Heart right ventricle (tissue), 16 donors: ENCODE data around the gene TAS2R39. TPM values are rescaled to one million over a fixed set of nuclear protein-coding genes. Genes with fewer than 3 reads are reported as not detected.
A peak's percentile ranks its signal among the peaks of the same experiment; 100 is the strongest.
"Not testable (repeated sequence)": the region's sequence is repeated elsewhere in the genome, so short reads cannot be mapped to it uniquely, and the experiment has no call there.

ENCODE experiments used
- ATAC-seq, 8 donors: fragments of 200-7000 bp; cut with Tn5 transposase; one replicate each; pipeline ENCODE4 v1.9.1; 2020; ENCODE audit warnings: mild to moderate bottlenecking in 8 of 8, moderate library complexity in 8 of 8, moderate number of reproducible peaks in 1 of 8
- DNase-seq, 2 donors: peaks; one replicate each; pipeline ENCODE4 v3.0.0-alpha.2; 2020
- H3K27ac ChIP-seq, 10 donors: fragments of 200-600 bp; sonication (generic) in 2 of 10; one replicate each; pipeline versions ENCODE4 v1.5.0 to v1.8.0; 2020 to 2022; ENCODE audit warnings: mild to moderate bottlenecking in 3 of 10
- H3K27me3 ChIP-seq, 7 donors: fragments of 200-600 bp; one replicate each; pipeline ENCODE4 v1.8.0; 2021 to 2022; ENCODE audit warnings: mild to moderate bottlenecking in 2 of 7
- H3K36me3 ChIP-seq, 9 donors: fragments of 200-600 bp; sonication (generic) in 1 of 9; one replicate each; pipeline versions ENCODE4 v1.5.0 to v1.8.0; 2020 to 2022; ENCODE audit warnings: mild to moderate bottlenecking in 2 of 9
- H3K4me1 ChIP-seq, 9 donors: fragments of 200-600 bp; sonication (generic) in 1 of 9; one replicate each; pipeline versions ENCODE4 v1.5.0 to v1.8.0; 2020 to 2022; ENCODE audit warnings: mild to moderate bottlenecking in 4 of 9
- H3K4me3 ChIP-seq, 10 donors: fragments of 200-600 bp; sonication (generic) in 2 of 10; one replicate each; pipeline versions ENCODE4 v1.5.0 to v1.8.0; 2020 to 2022; ENCODE audit warnings: mild to moderate bottlenecking in 7 of 10, moderate library complexity in 2 of 10
- H3K9me3 ChIP-seq, 11 donors: fragments of 200-600 bp in 10 of 11; sonication (generic) in 2 of 11; one replicate each; pipeline versions ENCODE4 v1.5.0 to v1.8.0; 2013 to 2022; ENCODE audit warnings: mild to moderate bottlenecking in 2 of 11, control low read depth in 1 of 11, moderate library complexity in 1 of 11
- WGBS, 2 donors: extraction: QIAGEN DNeasy Blood & Tissue Kit; methylation state at CpG; one replicate each; pipeline ENCODE4 v1.1.7; 2013; ENCODE audit warnings: inconsistent platforms in 1 of 2; 5-methylcytosine and 5-hydroxymethylcytosine counted together
- intact Hi-C, 10 donors: fragments of 100-400 bp; cut with DNase I; formaldehyde crosslinking; loops; one replicate each; pipeline versions ENCODE4 v1.11.1 to v1.14.2; 2022
- long read RNA-seq, 3 donors: library from polyadenylated mRNA; unstranded; transcript quantifications; one replicate each; pipeline ENCODE4 v2.0.0, GENCODE V29; 2020 to 2021
- polyA plus RNA-seq, 2 donors: library from polyadenylated mRNA; stranded (reverse); fragments of 200-250 nt; gene quantifications; one replicate each; pipeline ENCODE4 v1.2.3, GENCODE V29; 2013
- total RNA-seq, 10 donors: library from RNA; stranded (reverse); fragmentation: NEBNext Ultra II Directional in 3 of 10; extraction: Animal tissue kit (Norgen Biotek cat#: 25700) in 3 of 10; gene quantifications; one replicate each; pipeline versions ENCODE4 v1.2.1 to v1.2.4, GENCODE V29; 2021 to 2023
- TF ChIP-seq, protein P1 (sequence below), 9 donors: fragments of 200-600 bp; sonication (generic) in 2 of 9; IDR thresholded peaks; one replicate each; pipeline versions ENCODE4 v1.5.0 to v1.8.0; 2021 to 2022; ENCODE audit warnings: antibody characterized with exemption in 9 of 9, mild to moderate bottlenecking in 5 of 9, moderate library complexity in 1 of 9
- donor health status: Arrhythmogenic right ventricular cardiomyopathy.
- donor health status: ischemic (EF 13 %, LVEDD 7.1; RV severe dilation, severe dysfunction).
- donor health status: healthy with polysubstance abuse.
- donor health status: DM: no; HTN: yes; CAD: no.
- donor health status: DM: no; HTN: no; CAD: no.
- donor health status: ischemic (EF 25% LVEDD 6.9; RV normal size, moderate dysfunction).
- donor health status: ischemic (EF 25% LVEDD 5.7; RV mildly dilated, moderate dysfunction).
- donor health status: healthy.
- donor health status: DM: yes; HTN: yes; CAD: no.
- donor health status: Ischemic cardiomyopathy.
- donor health status: ischemic (EF 35%, LVEDD 5.7; RV mildly dilated, moderate dysfunction).
- donor health status: nonischemic (EF 11% LVEDD 7.7; RV severe dilation, severe dysfunction).
- donor health status: DM: yes; HTN: yes; CAD: no.
- donor health status: PGD.
- donor health status: ischemic (EF 29% LVEDD 5.4; RV normal size, mild dysfunction).
- donor health status: nonischemic (EF 23%, LVEDD 6.1; RV moderate dilation, normal function).

The TAS2R39 gene
- total RNA-seq (not detected), polyA plus RNA-seq (not detected)
- long read RNA-seq, donor 1: 0 reads
- long read RNA-seq, donor 2: 0 reads
- long read RNA-seq, donor 3: 0 reads

DNA sequence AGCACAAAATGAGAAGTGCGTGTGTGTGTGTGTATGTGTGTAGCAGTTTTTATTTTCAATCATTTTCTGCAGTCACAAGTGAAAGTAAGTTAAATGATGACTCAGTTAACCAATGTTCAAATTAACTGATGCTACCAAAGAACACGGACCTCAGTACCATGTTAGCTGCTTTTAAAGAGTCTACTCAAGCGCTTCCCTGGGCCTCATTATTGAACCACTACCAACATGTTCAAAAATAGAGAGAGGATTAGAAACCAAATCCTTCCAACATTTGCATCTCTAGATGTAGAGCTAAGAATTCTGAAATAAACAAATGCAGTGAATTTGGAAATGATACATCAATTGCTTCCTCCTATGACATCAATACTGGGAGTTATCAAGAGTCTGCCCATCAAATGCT is at the start of gene TAS2R39:
Gene TAS2R39, plus strand, starts transcription at position 396 of the 400 bp plus-strand sequence. Its CDS starts 0 bp downstream, at position 396.
- Histone ChIP-seq H3K36me3 (no peaks in the 10 kb centered on the region), H3K27me3 (no peaks in the 10 kb centered on the region), H3K27ac (no peak within 1 kb of the TSS), H3K4me1 (no peaks in the 10 kb centered on the region), H3K4me3 (no peak within 1 kb of the TSS), H3K9me3 (peaks cover 0 to 29% (median 11%) of the 10 kb centered on the region in 11 donors)
- WGBS, 2 donors: 80 to 82% methylated on average over 3 of the region's 3 CpGs
- TF ChIP-seq, protein P1, sequence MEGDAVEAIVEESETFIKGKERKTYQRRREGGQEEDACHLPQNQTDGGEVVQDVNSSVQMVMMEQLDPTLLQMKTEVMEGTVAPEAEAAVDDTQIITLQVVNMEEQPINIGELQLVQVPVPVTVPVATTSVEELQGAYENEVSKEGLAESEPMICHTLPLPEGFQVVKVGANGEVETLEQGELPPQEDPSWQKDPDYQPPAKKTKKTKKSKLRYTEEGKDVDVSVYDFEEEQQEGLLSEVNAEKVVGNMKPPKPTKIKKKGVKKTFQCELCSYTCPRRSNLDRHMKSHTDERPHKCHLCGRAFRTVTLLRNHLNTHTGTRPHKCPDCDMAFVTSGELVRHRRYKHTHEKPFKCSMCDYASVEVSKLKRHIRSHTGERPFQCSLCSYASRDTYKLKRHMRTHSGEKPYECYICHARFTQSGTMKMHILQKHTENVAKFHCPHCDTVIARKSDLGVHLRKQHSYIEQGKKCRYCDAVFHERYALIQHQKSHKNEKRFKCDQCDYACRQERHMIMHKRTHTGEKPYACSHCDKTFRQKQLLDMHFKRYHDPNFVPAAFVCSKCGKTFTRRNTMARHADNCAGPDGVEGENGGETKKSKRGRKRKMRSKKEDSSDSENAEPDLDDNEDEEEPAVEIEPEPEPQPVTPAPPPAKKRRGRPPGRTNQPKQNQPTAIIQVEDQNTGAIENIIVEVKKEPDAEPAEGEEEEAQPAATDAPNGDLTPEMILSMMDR (IDR thresholded peaks at IDR 0.05): no peak
- DNase-seq: no peak
- no peak for ATAC-seq
- intact Hi-C loops: no loop called here

DNA sequence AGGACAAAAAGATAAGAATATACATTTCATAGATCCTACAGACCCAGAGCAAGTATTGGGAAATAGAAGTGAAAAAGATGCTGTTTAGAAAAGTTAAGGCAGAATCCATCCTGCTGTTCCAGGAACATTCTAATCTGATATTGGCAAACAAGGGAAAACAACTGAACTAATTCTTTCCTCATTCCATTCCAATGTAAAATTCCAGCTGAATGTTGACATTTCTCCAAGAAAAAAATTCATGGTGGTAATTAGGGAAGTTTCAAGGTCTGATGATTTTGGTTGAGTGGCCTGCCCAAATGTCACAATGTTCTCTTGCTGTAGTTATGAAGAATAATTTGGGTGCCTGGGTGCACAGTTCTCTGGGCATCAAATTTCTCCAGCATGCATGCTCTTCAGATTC is 36.1 kb upstream of the TAS2R39 start:
- DNase-seq: no peak
- H3K36me3 ChIP-seq: no peaks in the 10 kb centered on the region
- peaks cover 0 to 12% (median 0%) of the 10 kb centered on the region in 11 donors for H3K9me3 ChIP-seq
- H3K27me3 ChIP-seq: no peaks in the 10 kb centered on the region
- TF ChIP-seq, protein P1 (IDR thresholded peaks at IDR 0.05): no peak
- peak in 1 of 8 donors; percentile 35 for ATAC-seq
- H3K4me1 ChIP-seq: no peaks in the 10 kb centered on the region
- no peak overlapping the region for H3K4me3 ChIP-seq
- no peak overlapping the region for H3K27ac ChIP-seq
- intact Hi-C loops: no loop called here

DNA sequence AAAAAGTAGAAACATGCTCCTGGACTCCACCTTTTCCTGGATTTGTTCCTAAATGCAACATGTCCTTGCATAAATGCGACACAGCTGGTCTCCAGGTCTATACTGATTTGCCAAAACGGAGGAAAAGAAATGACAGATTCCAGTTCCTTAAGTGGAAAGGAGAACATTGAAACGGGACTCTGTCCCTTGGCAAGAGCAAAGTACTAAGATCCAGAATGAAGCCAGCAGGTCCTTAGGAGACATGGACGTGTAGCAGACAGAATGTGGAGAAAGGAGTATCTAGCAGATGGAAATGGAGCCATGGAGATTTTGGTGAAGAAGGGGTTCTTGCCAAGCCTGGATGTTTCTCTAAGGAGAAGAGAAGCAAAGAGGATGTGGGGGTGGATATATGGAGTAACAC is 35.2 kb upstream of the TAS2R39 start:
- TF ChIP-seq, protein P1 (IDR thresholded peaks at IDR 0.05): no peak
- DNase-seq: no peak
- H3K4me1 ChIP-seq: no peaks in the 10 kb centered on the region
- H3K27me3 ChIP-seq: no peaks in the 10 kb centered on the region
- WGBS, 2 donors: 60 to 71% methylated on average over 4 of the region's 4 CpGs
- ATAC-seq: peak in 2 of 8 donors; percentile 41 to 42
- H3K4me3 ChIP-seq: no peak overlapping the region
- intact Hi-C loops: no loop called here
- H3K9me3 ChIP-seq: peaks cover 0 to 12% (median 0%) of the 10 kb centered on the region in 11 donors
- no peak overlapping the region for H3K27ac ChIP-seq
- H3K36me3 ChIP-seq: no peaks in the 10 kb centered on the region

DNA sequence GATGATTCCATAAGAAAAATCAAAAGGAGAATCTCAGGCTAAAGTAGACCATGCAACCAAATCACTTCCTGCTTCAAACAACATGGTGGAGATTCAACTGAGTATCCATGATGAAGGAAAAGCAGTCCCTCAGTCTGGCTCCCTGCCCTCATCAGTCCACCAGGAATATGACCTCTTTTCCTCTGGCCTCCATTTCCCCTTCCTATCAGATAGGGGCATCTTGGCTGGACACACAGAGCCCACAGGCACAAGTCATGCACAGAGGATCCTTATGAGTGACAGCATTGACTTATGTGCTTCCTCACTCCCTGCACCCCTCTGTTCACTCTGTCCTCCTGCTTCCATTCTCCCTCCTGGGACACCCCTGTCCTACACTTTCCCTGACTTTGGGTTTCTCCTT is 34.6 kb upstream of the TAS2R39 start:
- intact Hi-C loops: no loop called here
- Histone ChIP-seq H3K27me3 (no peaks in the 10 kb centered on the region), H3K36me3 (no peaks in the 10 kb centered on the region), H3K27ac (no peak overlapping the region), H3K4me3 (no peak overlapping the region), H3K4me1 (no peaks in the 10 kb centered on the region), H3K9me3 (peaks cover 0 to 12% (median 0%) of the 10 kb centered on the region in 11 donors)
- ATAC-seq (no peak), DNase-seq (no peak)
- TF ChIP-seq, protein P1 (IDR thresholded peaks at IDR 0.05): no peak

DNA sequence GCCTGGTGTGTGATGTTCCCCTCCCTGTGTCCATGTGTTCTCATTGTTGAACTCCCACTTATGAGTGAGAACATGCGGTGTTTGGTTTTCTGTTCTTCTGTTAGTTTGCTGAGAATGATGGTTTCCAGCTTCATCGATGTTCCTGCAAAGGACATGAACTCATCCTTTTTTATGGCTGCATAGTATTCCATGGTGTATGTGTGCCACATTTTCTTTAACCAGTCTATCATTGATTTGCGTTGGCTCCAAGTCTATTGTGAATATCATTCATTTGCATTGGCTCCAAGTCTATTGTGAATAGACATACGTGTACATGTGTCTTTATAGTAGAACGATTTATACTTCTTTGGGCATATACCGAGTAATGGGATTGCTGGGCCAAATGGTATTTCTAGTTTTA is 32.5 kb upstream of the TAS2R39 start:
- H3K27me3 ChIP-seq, H3K27ac ChIP-seq, DNase-seq, H3K36me3 ChIP-seq, H3K4me3 ChIP-seq, H3K4me1 ChIP-seq, intact Hi-C loops, ATAC-seq: not testable (repeated sequence)
- WGBS, 2 donors: 94 to 97% methylated on average over 6 of the region's 6 CpGs
- peaks cover 0 to 12% (median 0%) of the 10 kb centered on the region in 11 donors for H3K9me3 ChIP-seq

DNA sequence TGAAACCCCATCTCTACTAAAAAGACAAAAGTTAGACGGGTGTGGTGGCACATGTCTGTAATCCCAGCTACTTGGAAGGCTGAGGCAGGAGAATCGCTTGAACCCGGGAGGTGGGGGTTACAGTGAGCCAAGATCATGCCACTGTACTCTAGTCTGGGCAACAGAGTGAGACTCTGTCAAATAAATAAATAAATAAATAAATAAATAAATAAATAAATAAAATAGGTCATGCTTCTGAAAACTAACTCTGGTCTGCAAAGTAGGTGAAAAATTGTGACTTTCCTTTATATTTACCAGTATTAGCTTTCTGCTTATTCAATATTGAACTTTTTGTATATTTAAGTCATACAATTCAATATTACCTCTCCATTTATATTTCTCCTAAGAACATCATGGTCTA is 24.6 kb upstream of the TAS2R39 start:
- intact Hi-C loops, DNase-seq, ATAC-seq, H3K4me3 ChIP-seq, H3K36me3 ChIP-seq, H3K27ac ChIP-seq, H3K4me1 ChIP-seq, H3K27me3 ChIP-seq: not testable (repeated sequence)
- whole genome bisulfite sequencing, 2 donors: 88 to 93% methylated on average over 3 of the region's 3 CpGs
- H3K9me3 ChIP-seq: peaks cover 0 to 11% (median 0%) of the 10 kb centered on the region in 11 donors
